ENCODE measurements around the gene HOXA7. TPM values are rescaled to one million over a fixed set of nuclear protein-coding genes. Genes with fewer than 3 reads are reported as not detected.

Gene HOXA7
- total and polyA plus RNA-seq, 2 experiments from 2014 or later, result 0.24 TPM; not detected in 1

DNA sequence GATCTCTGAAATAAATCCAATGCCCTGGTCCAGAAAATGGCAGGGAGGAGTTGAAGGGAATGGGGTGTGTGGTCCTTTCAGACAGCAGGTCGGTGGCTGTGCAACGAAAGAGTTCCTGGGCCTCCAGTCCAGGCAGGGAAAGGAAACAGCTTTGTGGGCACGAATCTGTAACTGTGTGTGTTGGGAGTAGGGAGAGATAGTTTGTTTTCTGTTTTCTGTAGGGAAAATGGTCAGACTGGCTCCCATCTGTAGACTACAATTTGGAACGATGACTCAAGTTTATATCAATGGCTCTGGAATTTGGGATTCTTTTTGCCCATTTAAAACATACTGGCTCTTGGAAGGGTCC lies 11.4 kb upstream of the HOXA7 start:
- TF ChIP-seq EZH2 (IDR thresholded peaks at IDR 0.05; ENCODE audit: low read depth, unreplicated experiment) (peak; percentile 47), ZNF331 (CRISPR knock-in tag; IDR thresholded peaks at IDR 0.05; ENCODE audit: low read depth) (no peak)
- H3K36me3 ChIP-seq (ENCODE audit: insufficient read depth), result no peaks in the 10 kb centered on the region; the same call in 1 of the 2 replicates
- no peak overlapping the region for H2AFZ ChIP-seq
- H3K4me2 ChIP-seq, result no peak overlapping the region
- no peaks in the 10 kb centered on the region for H3K9me2 ChIP-seq (ENCODE audit: insufficient read depth)
- H3K79me2 ChIP-seq (replicated peaks; ENCODE audit: insufficient read depth), result no peaks in the 10 kb centered on the region
- no peak for DNase-seq (ENCODE audit: low spot score)
- peaks cover 100% of the 10 kb centered on the region for H3K27me3 ChIP-seq (ENCODE audit: insufficient read depth)
- H3K4me1 ChIP-seq (ENCODE audit: insufficient read depth), result peaks cover 10% of the 10 kb centered on the region
- Mint-ChIP-seq H3K27ac (no peak overlapping the region), H3K4me1 (peaks cover 17% of the 10 kb centered on the region), H3K4me3 (no peak overlapping the region; the same call in 2 of the 3 replicates), H3K9me3 (peaks cover 19% of the 10 kb centered on the region; the same call in 2 of the 3 replicates), H3K27me3 (ENCODE audit: insufficient read depth, low read depth, poor library complexity) (peaks cover 100% of the 10 kb centered on the region), H3K36me3 (ENCODE audit: low read depth) (no peaks in the 10 kb centered on the region; the same call in 2 of the 3 replicates)
- peaks cover 49% of the 10 kb centered on the region for H3F3A ChIP-seq (replicated peaks; ENCODE audit: low read depth)
- peaks cover 51% of the 10 kb centered on the region for H4K20me1 ChIP-seq (replicated peaks; ENCODE audit: insufficient read depth)
- no peak overlapping the region for H3K27ac ChIP-seq (ENCODE audit: low read depth)
- no peak overlapping the region for H3K4me3 ChIP-seq
- no peak for ATAC-seq

DNA sequence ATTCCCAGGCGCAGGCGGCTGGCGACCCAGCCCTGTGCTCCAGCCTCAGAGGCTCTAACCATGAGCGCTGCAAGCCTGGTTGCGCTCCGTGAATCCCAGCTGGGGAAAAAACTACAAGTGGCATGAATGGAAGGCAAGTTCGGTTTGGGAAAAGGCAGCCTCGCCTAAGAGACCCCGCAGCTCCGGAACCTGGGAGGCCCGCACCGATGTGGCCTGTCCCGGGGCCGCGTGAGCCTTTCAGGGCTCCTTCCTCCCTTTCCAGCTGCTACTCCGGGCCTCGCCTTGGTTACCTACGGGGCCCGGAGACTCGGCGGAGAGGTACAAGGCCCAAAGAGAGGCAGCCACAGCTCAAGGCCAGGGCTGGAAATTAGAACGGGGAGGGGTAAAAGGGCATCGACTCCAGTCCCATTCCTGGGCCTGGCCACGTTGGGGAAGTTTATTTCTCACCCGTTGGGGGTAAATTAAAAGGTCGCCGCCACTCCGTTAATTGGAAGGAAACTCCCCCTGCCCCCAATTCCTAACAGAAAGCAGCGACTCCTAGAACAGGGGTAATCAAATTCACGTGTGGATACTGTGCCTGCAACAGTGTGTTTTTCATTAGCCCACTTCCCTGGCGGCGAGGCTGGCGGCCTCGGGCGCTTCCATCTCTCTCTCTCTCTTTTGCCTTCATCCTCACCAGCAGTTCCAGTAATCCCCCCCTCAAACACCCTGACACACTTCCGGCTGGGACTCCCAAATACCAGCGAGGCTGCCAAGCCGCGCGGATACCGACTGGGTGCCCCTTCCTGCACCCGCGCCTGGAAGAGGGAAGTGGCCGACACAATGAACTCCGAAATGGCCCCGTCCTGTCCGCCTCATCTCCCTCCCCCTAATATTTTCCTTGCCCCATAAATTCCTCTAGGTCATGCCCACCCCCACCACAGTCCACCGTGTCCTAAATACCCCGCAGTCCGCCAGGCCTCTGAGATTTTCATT lies 10.3 kb upstream of the HOXA7 start:
- Histone ChIP-seq H3F3A (replicated peaks; ENCODE audit: low read depth) (peaks cover 38% of the 10 kb centered on the region), H3K4me1 (ENCODE audit: insufficient read depth) (peaks cover 4% of the 10 kb centered on the region), H3K36me3 (ENCODE audit: insufficient read depth) (no peaks in the 10 kb centered on the region; the same call in 1 of the 2 replicates), H2AFZ (no peak overlapping the region), H4K20me1 (replicated peaks; ENCODE audit: insufficient read depth) (peaks cover 59% of the 10 kb centered on the region), H3K4me3 (no peak overlapping the region), H3K27me3 (ENCODE audit: insufficient read depth) (peaks cover 100% of the 10 kb centered on the region), H3K79me2 (replicated peaks; ENCODE audit: insufficient read depth) (no peaks in the 10 kb centered on the region), H3K9me2 (ENCODE audit: insufficient read depth) (no peaks in the 10 kb centered on the region), H3K4me2 (no peak overlapping the region), H3K27ac (ENCODE audit: low read depth) (no peak overlapping the region)
- H3K27ac Mint-ChIP-seq, result no peak overlapping the region
- no peak overlapping the region for H3K4me3 Mint-ChIP-seq
- TF ChIP-seq JUNB (IDR thresholded peaks at IDR 0.05; ENCODE audit: unreplicated experiment) (no peak), STAT1 (IDR thresholded peaks at IDR 0.05; ENCODE audit: unreplicated experiment) (no peak), EZH2phosphoT487 (IDR thresholded peaks at IDR 0.05; ENCODE audit: unreplicated experiment) (peak; percentile 27), ZNF114 (CRISPR knock-in tag; IDR thresholded peaks at IDR 0.05) (no peak), EZH2 (IDR thresholded peaks at IDR 0.05; ENCODE audit: low read depth, unreplicated experiment) (peak; percentile 95), ZNF331 (CRISPR knock-in tag; IDR thresholded peaks at IDR 0.05; ENCODE audit: low read depth) (no peak), POLR2AphosphoS5 (IDR thresholded peaks at IDR 0.05; ENCODE audit: low read depth) (no peak)
- TF ChIP-seq, protein P1, sequence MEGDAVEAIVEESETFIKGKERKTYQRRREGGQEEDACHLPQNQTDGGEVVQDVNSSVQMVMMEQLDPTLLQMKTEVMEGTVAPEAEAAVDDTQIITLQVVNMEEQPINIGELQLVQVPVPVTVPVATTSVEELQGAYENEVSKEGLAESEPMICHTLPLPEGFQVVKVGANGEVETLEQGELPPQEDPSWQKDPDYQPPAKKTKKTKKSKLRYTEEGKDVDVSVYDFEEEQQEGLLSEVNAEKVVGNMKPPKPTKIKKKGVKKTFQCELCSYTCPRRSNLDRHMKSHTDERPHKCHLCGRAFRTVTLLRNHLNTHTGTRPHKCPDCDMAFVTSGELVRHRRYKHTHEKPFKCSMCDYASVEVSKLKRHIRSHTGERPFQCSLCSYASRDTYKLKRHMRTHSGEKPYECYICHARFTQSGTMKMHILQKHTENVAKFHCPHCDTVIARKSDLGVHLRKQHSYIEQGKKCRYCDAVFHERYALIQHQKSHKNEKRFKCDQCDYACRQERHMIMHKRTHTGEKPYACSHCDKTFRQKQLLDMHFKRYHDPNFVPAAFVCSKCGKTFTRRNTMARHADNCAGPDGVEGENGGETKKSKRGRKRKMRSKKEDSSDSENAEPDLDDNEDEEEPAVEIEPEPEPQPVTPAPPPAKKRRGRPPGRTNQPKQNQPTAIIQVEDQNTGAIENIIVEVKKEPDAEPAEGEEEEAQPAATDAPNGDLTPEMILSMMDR (conservative IDR thresholded peaks at IDR 0.05; ENCODE audit: low read depth in 2 of 2), result no peak
- peaks cover 100% of the 10 kb centered on the region for H3K27me3 Mint-ChIP-seq (ENCODE audit: insufficient read depth, low read depth, poor library complexity)
- H3K9me3 Mint-ChIP-seq, result peaks cover 16% of the 10 kb centered on the region; the same call in 2 of the 3 replicates
- DNase-seq (ENCODE audit: low spot score) (peak; percentile 53), ATAC-seq (no peak)
- H3K36me3 Mint-ChIP-seq (ENCODE audit: low read depth), result no peaks in the 10 kb centered on the region; the same call in 2 of the 3 replicates
- H3K4me1 Mint-ChIP-seq, result peaks cover 13% of the 10 kb centered on the region

Measured in GM23338 (cell line).